ENCODE results near the gene PAGE2B. TPM values are rescaled to one million over a fixed set of nuclear protein-coding genes. Genes with fewer than 3 reads are reported as not detected.
"Not testable (repeated sequence)": the region's sequence is repeated elsewhere in the genome, so short reads cannot be mapped to it uniquely, and the experiment has no call there.

Gene PAGE2B
- total RNA-seq, 2 experiments from 2014 or later: 0.55 to 0.70 TPM

DNA sequence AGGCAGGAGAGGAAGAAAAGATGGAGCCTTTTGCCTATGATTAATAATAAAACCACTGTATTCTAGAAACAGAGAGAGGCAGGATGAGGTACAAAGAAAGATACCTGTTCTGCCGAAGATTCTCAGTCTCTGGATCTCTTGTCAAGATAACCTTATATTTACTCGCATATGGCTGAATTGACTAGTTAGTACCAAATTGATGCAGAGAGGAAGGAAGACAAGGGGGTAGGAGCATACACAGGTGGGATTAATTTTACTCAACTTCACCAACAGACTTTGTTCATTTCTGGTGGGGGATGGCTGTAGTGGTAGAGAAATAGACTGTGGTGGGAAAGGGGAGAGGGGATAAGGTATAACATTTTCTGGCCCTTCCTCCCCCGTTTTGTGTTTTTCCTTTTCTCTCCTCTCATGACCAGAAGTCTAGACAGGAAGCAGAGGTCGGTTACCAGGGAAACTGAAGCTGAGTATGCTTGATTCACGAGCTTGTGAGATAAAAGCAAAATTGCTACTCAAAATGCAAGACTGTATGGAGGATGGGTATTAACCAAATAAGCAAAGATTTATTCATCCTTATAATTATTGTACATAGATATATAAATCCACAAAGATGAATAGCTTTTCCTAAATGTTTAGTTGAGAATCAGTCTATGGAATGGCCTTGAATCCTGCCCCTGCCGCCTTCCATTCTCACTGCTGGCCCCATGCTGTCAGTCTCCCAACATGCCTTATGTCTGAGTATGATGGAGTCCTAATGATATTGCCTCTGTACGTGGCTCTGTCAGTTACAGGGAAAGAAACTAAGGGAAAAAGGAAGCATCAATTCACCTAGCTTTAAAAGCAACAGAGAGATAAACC lies 17.8 kb upstream of the PAGE2B start:
- Mint-ChIP-seq H3K4me3 (peak overlapping the region; percentile 46), H3K27me3 (no peaks in the 10 kb centered on the region), H3K27ac (peak overlapping the region; percentile 21), H3K36me3 (ENCODE audit: low read depth) (no peaks in the 10 kb centered on the region), H3K4me1 (peaks cover 18% of the 10 kb centered on the region), H3K9me3 (ENCODE audit: low read depth) (no peaks in the 10 kb centered on the region)
- intact Hi-C loops (cut with DNase I, micrococcal nuclease): loop anchor here (1.0 to 5.0 kb wide), 8 partner anchors 56 to 635 kb away; partner anchors contain the start of genes APEX2 (in 1 of the 2) and MAGED2 (in 1 of the 2)
- ATAC-seq (peak; percentile 78), DNase-seq (peak; percentile 20)
- ChIA-PET CTCF (interaction anchor here (0.8 to 1.3 kb wide), 5 partner anchors 44 to 432 kb away, joined by 3 to 11 read pairs (median 4); partner anchors contain the start of gene APEX2), POLR2A (interaction anchor here (0.5 kb wide), 1 partner anchor 341 kb away, joined by 4 read pairs; no protein-coding TSS in a partner anchor)

DNA sequence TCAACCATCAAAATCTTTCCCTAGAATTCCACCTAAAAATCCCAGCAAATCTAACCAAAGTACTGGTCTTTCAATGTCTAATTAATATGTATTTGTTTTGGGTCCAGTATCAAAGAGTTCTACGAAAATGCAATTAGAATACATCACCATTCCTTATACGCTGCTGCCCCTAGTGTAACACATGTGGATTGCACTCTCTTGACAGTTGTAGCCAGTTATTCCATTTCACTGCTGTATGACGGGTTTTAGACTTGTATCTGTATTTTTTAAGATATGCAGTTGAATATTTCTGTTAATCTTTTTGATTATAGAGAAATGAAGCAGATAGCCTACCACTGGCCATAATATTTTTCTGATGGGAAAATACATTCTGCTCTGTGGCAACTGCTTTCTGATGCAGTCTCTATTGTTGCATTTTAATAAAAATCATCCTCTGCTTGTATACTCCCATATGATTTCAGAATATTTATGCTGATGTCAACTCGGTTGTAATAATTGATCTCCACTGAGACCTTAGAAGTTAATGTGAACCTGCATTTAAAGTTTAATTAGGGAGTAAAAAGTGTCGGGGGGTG lies 17.1 kb upstream of the PAGE2B start:
- H3K36me3 Mint-ChIP-seq (ENCODE audit: low read depth): no peaks in the 10 kb centered on the region
- ChIA-PET CTCF (interaction anchor here (0.9 to 1.3 kb wide), 4 partner anchors 45 to 431 kb away, joined by 3 to 11 read pairs (median 4); partner anchors contain the start of gene APEX2), POLR2A (no interaction called here)
- intact Hi-C loops (cut with DNase I, micrococcal nuclease): loop anchor here (1.0 to 5.0 kb wide), 8 partner anchors 57 to 635 kb away; partner anchors contain the start of genes APEX2 (in 1 of the 2) and MAGED2 (in 1 of the 2)
- H3K4me1 Mint-ChIP-seq: peaks cover 18% of the 10 kb centered on the region
- H3K27ac Mint-ChIP-seq: no peak overlapping the region
- peak overlapping the region; percentile 46 for H3K4me3 Mint-ChIP-seq
- H3K9me3 Mint-ChIP-seq (ENCODE audit: low read depth): no peaks in the 10 kb centered on the region
- ATAC-seq (peak; percentile 73), DNase-seq (peak; percentile 31)
- H3K27me3 Mint-ChIP-seq: no peaks in the 10 kb centered on the region

DNA sequence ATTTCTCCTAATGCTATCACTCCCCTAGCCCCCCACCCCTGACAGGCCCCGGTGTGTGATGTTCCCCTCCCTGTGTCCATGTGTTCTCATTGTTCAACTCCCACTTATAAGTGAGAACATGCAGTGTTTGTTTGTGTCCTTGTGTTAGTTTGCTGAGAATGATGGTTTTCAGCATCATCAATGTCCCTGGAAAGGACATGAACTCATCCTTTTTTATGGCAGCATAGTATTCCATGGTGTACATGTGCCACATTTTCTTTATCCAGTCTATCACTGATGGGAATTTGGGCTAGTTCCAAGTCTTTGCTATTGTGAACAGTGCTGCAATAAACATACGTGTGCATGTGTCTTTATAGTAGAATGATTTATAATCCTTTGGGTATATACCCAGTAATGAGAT lies 7.7 kb upstream of the PAGE2B start:
- H3K36me3 Mint-ChIP-seq (ENCODE audit: low read depth); H3K4me3 Mint-ChIP-seq; H3K9me3 Mint-ChIP-seq (ENCODE audit: low read depth); H3K27ac Mint-ChIP-seq; H3K27me3 Mint-ChIP-seq; CTCF ChIA-PET; intact Hi-C loops (cut with DNase I, micrococcal nuclease); POLR2A ChIA-PET; ATAC-seq; H3K4me1 Mint-ChIP-seq; DNase-seq: not testable (repeated sequence)

DNA sequence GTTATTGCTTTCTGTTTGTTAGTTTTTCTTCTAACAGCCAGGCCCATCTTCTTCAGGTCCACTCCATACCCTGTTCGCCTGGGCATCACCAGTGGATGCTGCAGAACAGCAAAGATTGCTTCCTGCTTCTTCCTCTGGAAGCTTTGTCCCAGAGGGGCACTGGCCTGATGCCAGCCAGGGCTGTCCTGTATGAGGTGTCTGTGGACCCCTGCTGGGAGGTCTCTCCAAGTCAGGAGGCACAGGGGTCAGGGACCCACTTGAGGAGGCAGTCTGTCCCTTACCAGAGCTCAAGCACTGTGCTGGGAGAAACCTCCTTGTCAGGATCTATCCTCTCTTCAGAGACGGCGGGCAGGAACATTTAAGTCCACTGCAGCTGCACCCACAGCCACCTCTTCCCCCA lies 2.5 kb upstream of the PAGE2B start:
- H3K4me1 Mint-ChIP-seq: no peaks in the 10 kb centered on the region
- no peak overlapping the region for H3K4me3 Mint-ChIP-seq
- no peak overlapping the region for H3K27ac Mint-ChIP-seq
- ChIA-PET CTCF (no interaction called here), POLR2A (no interaction called here)
- H3K9me3 Mint-ChIP-seq (ENCODE audit: low read depth): no peaks in the 10 kb centered on the region
- H3K27me3 Mint-ChIP-seq: no peaks in the 10 kb centered on the region
- ATAC-seq: no peak
- no peak for DNase-seq
- intact Hi-C loops (cut with DNase I, micrococcal nuclease): no loop called here
- H3K36me3 Mint-ChIP-seq (ENCODE audit: low read depth): no peaks in the 10 kb centered on the region

DNA sequence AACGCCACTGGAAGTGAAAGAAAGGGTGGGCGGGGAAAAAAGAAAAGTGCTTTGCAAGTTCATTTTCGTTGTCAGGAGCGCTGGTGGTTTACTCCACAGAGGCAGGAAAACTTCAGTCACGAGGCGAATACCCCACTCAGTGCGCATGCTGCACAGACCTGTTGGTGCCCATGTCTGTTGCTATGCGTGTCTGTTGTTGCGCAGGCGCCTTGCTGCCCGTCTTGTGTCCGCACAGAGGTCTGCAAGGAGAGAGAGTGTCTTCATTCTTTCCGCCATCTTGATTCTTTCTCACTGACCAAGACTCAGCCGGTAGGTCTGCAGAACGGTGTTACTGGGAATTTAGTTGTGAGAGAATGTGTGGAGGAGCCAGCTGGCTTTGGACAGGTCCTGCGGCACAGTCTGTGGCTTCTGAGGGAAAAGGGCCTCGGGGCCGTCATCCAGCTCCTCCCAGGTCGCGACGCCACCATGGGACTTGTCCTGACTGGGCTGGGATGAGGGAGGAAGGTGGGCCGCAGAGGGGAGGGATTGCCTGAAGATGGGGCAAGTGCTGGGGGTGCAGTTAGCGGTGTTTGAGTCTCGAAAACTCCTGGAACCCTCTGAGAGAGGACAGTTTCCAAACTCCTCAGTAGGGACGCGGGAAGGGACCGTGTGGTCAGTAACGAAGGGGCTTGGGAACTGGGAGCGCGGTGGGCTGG lies 14.1 kb downstream of the PAGE2B start, which contains the start of gene PAGE2:
TSS of gene PAGE2 (plus strand) at position 224 of the 695 bp plus-strand sequence. CDS start 1,003 bp downstream, outside the sequence.
- ChIA-PET POLR2A (no interaction called here), CTCF (no interaction called here)
- Mint-ChIP-seq H3K36me3 (ENCODE audit: low read depth) (no peaks in the 10 kb centered on the region), H3K4me3 (no peak within 1 kb of the TSS), H3K27ac (no peak within 1 kb of the TSS), H3K4me1 (no peaks in the 10 kb centered on the region), H3K9me3 (ENCODE audit: low read depth) (no peaks in the 10 kb centered on the region), H3K27me3 (no peaks in the 10 kb centered on the region)
- DNase-seq: no peak
- intact Hi-C loops (cut with DNase I, micrococcal nuclease): no loop called here
- ATAC-seq: no peak

DNA sequence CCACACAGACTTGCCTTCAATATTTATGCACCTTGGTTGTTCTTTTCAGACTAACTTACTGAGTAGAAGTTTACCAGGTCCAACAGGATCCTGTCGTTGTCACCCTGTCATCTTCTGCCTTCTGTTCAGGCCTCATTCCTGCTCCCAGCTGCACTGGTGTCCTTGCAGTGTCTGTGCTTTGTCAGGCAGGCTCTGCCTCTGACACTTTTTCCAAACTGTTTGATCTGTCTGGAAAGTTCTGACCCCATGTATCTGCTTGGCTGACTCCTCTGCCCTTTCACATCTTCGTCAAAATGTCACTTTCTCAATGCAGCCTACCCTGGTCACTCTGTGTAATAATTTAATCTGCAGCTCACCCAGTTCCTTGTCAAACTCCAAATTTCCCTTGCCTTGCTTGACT lies 23.9 kb downstream of the PAGE2B start:
- Mint-ChIP-seq H3K36me3 (ENCODE audit: low read depth) (no peaks in the 10 kb centered on the region), H3K9me3 (ENCODE audit: low read depth) (no peaks in the 10 kb centered on the region), H3K27ac (no peak overlapping the region), H3K4me1 (no peaks in the 10 kb centered on the region), H3K27me3 (peaks cover 2% of the 10 kb centered on the region), H3K4me3 (no peak overlapping the region)
- POLR2A ChIA-PET: no interaction called here
- DNase-seq (no peak), ATAC-seq (no peak)
- intact Hi-C loops (cut with DNase I, micrococcal nuclease): no loop called here
- CTCF ChIA-PET: no interaction called here

DNA sequence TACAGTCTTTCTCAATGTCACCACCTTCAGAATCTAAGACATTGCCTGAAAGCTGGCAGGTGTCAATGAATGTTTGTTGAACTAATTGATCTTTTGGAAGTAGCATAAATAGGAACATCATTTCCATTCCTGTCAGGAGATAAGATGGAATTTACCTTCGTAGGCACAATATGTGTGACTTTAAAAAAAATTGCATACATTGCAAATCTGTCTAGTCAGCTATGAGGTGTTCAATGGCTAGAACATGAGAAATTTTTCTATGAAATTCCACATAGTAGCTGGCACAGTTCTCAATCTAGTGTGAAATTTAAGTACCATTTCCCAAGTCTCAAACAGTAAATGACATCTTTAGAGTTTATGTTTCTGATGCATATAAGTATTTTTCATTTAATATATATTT lies 24.3 kb downstream of the PAGE2B start:
- ChIA-PET POLR2A (no interaction called here), CTCF (no interaction called here)
- no peaks in the 10 kb centered on the region for H3K4me1 Mint-ChIP-seq
- H3K9me3 Mint-ChIP-seq (ENCODE audit: low read depth): no peaks in the 10 kb centered on the region
- intact Hi-C loops (cut with DNase I, micrococcal nuclease): no loop called here
- no peak for ATAC-seq
- H3K36me3 Mint-ChIP-seq (ENCODE audit: low read depth): no peaks in the 10 kb centered on the region
- DNase-seq: no peak
- no peak overlapping the region for H3K27ac Mint-ChIP-seq
- H3K27me3 Mint-ChIP-seq: peaks cover 2% of the 10 kb centered on the region
- H3K4me3 Mint-ChIP-seq: no peak overlapping the region

DNA sequence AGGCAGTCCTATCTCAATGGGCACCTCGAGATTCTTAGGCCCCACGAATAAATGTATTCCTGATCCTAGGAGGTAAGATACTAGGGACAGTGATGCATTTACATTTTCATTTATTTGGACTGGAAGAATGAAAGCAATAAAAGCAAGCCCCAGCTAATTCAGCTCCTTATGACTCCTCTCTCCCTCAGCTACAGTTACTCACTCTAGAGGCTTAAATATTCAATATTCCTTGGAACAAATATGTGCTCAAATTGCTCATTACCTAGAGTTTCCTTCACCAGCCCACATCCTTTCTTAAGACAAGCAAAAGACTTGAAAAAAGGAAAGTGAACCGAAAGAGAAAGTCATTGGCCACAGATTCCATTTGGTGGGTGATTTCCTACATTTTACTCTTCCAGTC lies 27.9 kb downstream of the PAGE2B start:
- intact Hi-C loops (cut with DNase I, micrococcal nuclease): no loop called here
- Mint-ChIP-seq H3K27ac (no peak overlapping the region), H3K27me3 (peaks cover 2% of the 10 kb centered on the region), H3K4me1 (no peaks in the 10 kb centered on the region), H3K4me3 (no peak overlapping the region), H3K9me3 (ENCODE audit: low read depth) (no peaks in the 10 kb centered on the region), H3K36me3 (ENCODE audit: low read depth) (no peaks in the 10 kb centered on the region)
- CTCF ChIA-PET: no interaction called here
- no peak for ATAC-seq
- no peak for DNase-seq
- POLR2A ChIA-PET: no interaction called here

DNA sequence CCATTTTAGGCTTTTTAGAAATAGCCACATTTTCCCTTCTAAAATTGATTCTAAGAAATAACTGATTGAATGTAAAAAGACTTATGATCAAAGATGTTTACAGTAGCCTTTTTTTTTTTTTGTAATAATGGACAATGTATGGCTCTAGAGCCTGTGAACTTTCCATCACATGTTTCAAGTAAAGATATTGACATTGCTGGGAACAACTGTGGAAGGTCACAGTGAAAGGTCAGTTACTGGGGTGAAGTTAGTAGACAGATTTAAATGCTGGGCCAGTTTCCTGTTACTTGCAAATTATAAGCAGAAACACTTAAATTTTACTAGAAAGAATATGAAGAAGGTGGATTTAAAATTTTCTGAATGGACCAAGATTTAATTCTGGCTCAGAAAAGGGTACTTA lies 32.4 kb downstream of the PAGE2B start:
- no peak for DNase-seq
- Mint-ChIP-seq H3K27ac (no peak overlapping the region), H3K27me3 (no peaks in the 10 kb centered on the region), H3K4me1 (no peaks in the 10 kb centered on the region), H3K9me3 (ENCODE audit: low read depth) (no peaks in the 10 kb centered on the region), H3K36me3 (ENCODE audit: low read depth) (no peaks in the 10 kb centered on the region), H3K4me3 (no peak overlapping the region)
- no peak for ATAC-seq
- intact Hi-C loops (cut with DNase I, micrococcal nuclease): no loop called here
- ChIA-PET POLR2A (no interaction called here), CTCF (no interaction called here)

DNA sequence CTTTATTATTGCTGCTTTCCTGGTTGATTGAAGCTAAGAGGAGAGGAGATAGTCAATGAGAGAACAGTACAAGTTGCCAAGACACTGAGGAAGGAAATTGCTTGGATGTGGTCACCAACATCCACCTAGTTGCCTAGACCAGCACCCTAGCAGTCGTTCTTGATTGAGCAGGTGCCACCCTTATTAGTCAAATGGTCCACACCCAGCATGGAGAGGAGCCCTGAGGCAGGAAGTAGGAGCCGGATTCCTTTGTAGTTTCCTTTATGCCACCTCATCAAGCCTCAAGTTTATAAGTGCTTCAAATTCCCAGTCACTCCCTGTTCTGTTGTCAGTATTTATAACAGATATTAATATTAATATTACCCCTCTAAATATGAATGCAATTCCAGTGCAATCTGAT lies 33.1 kb downstream of the PAGE2B start:
- intact Hi-C loops (cut with DNase I, micrococcal nuclease): no loop called here
- H3K27me3 Mint-ChIP-seq: no peaks in the 10 kb centered on the region
- H3K36me3 Mint-ChIP-seq (ENCODE audit: low read depth): no peaks in the 10 kb centered on the region
- H3K4me3 Mint-ChIP-seq: no peak overlapping the region
- ChIA-PET POLR2A (no interaction called here), CTCF (no interaction called here)
- no peaks in the 10 kb centered on the region for H3K4me1 Mint-ChIP-seq
- ATAC-seq: no peak
- H3K27ac Mint-ChIP-seq: no peak overlapping the region
- no peak for DNase-seq
- no peaks in the 10 kb centered on the region for H3K9me3 Mint-ChIP-seq (ENCODE audit: low read depth)

DNA sequence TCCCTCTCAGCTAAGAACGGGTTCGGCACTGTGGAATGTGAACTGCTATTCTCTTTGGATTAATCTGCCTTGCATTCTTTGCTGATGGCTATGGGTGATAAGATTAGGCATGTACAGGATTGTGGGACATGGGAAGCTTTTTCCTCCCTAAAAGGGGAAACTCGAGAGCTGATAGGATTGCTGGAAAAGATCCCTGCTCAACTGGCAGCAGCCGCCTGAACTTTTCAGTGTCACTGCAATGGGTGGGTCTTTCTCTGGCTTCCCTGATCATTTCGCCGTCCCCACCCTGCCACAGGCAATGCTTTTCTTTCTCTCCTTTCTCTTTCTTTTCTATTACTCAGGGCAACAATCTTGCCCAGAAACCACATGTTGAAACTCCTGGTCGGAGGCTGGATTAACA lies 34.5 kb downstream of the PAGE2B start:
- ATAC-seq: no peak
- no peaks in the 10 kb centered on the region for H3K9me3 Mint-ChIP-seq (ENCODE audit: low read depth)
- ChIA-PET POLR2A (no interaction called here), CTCF (no interaction called here)
- no peak overlapping the region for H3K4me3 Mint-ChIP-seq
- intact Hi-C loops (cut with DNase I, micrococcal nuclease): no loop called here
- H3K4me1 Mint-ChIP-seq: no peaks in the 10 kb centered on the region
- no peak overlapping the region for H3K27ac Mint-ChIP-seq
- no peaks in the 10 kb centered on the region for H3K36me3 Mint-ChIP-seq (ENCODE audit: low read depth)
- DNase-seq: no peak
- H3K27me3 Mint-ChIP-seq: no peaks in the 10 kb centered on the region
